Measurements from ENCODE around the gene SLC17A9. TPM values are rescaled to one million over a fixed set of nuclear protein-coding genes. Genes with fewer than 3 reads are reported as not detected.

SLC17A9 gene
- total RNA-seq, 2 experiments from 2014 or later, result 4.7 to 5.8 TPM

DNA sequence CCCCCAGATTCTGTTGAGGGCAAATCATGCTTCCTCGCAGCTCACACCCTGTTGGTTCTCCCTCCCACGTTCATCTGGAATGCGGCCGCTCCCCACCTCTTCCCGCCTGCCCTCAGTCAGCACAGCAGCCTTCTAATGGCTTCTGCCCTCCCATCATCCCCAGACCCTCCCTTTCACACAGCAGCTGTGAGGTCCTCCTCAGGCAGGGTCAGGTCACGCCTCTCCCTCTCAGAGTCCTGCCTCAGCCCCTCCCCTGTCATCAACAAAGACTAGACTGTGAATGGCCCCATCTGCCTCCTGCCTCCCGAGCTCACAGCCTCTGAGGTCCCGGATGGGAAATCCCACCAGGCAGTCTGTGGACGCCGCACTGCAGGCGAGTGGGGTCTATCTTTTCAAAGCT lies 62.2 kb downstream of the SLC17A9 start:
- Mint-ChIP-seq H3K4me3 (no peak overlapping the region), H3K27ac (no peak overlapping the region), H3K27me3 (peaks cover 62% of the 10 kb centered on the region), H3K36me3 (ENCODE audit: low read depth) (peaks cover 14% of the 10 kb centered on the region), H3K9me3 (peaks cover 11% of the 10 kb centered on the region), H3K4me1 (peaks cover 8% of the 10 kb centered on the region)
- POLR2A ChIA-PET, result no interaction called here
- no peak for DNase-seq
- CTCF ChIA-PET, result no interaction called here

DNA sequence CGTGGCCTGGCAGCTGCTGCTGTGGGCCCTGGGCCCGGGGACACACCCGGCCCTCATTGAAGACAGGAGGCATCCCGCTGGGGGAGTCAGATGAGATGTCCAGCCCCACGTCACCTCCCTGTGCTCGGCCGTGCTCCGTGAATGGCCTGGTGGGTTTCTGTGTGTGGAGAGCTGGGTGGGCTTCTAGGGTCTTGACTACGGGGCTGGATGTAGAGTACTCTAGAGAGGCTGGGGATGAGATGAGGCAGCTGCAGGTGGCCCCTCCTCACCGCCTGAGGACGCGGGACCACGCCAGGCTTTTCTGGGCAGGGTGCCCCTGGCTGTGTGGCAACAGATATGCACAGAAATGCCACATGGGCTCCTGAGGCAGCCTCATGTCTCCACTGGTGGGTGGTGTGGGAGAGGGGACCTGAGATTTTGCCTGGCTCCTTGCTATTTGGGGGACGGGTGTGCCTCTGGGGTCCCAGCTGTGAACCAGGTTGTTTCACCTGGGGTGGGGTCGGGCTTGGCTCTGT lies 62.7 kb downstream of the SLC17A9 start:
- DNase-seq, result no peak
- peaks cover 57% of the 10 kb centered on the region for H3K27me3 Mint-ChIP-seq
- ChIA-PET CTCF (no interaction called here), POLR2A (no interaction called here)
- H3K9me3 Mint-ChIP-seq, result peaks cover 11% of the 10 kb centered on the region
- H3K27ac Mint-ChIP-seq, result no peak overlapping the region
- peaks cover 3% of the 10 kb centered on the region for H3K4me1 Mint-ChIP-seq
- no peak overlapping the region for H3K4me3 Mint-ChIP-seq
- H3K36me3 Mint-ChIP-seq (ENCODE audit: low read depth), result peaks cover 14% of the 10 kb centered on the region

DNA sequence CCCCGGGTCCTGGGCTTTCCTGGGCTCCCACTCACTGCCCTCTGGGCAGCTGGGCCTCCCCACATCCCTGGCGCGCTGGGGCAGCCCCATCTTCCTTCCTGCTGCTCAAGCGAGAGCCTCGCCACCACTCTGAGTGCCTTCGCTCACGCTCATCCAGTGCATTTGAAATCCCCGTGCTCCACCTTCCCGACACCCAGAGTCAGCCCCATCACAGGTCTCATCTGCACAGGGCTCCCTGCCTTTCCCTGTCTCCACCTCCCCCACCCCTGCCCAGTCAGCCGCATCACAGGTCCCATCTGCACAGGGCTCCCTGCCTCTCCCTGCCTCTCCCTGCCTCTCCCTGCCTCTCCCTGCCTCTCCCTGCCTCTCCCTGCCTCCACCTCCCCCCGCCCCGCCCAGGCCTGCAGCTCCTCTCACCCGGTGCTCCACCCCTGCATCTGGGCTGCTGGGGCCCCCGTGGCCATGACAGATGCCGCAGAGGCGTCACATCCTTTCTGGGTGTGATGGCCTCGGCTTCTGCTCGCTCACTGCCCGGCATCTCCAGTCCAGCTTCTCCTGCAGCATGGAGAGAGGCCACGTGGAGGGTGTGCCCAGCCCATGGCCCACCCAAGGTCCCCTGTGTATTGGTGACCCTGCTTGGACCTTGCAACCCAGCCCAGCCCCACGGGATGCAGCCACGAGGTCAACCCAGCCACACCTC lies 63.3 kb downstream of the SLC17A9 start:
- POLR2A ChIA-PET, result no interaction called here

DNA sequence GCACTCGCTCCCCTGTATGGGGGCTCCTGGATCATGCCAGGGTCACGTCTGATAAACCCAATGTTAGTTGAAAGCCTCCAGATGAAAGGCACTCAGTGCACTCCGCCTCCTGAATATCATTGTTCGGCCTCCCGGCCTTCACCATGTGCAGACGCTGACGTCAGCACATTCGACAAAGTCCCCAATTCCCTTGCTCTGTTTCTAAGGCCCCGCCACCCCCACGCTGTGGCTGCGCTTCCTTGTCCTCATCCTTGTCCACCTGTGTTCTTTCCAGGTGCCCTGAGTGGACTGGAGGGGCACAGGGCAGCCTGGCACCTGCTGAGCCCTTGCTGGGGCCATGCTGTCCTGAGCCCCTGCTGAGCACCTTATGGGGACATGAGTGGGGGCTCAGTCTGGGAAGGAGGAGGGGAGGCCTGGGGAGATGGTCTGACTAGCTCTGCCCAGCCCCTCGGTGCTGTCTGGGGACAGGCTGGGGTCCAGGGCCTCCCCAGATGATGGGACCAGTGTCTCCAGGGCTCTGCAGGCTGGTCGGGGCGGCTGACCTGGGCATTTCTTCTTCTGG lies 64.1 kb downstream of the SLC17A9 start:
- ChIA-PET CTCF (no interaction called here), POLR2A (no interaction called here)
- DNase-seq, result no peak
- H3K4me3 Mint-ChIP-seq, result no peak overlapping the region
- H3K4me1 Mint-ChIP-seq, result no peaks in the 10 kb centered on the region
- H3K27ac Mint-ChIP-seq, result no peak overlapping the region
- peaks cover 11% of the 10 kb centered on the region for H3K9me3 Mint-ChIP-seq
- H3K27me3 Mint-ChIP-seq, result peaks cover 46% of the 10 kb centered on the region
- peaks cover 14% of the 10 kb centered on the region for H3K36me3 Mint-ChIP-seq (ENCODE audit: low read depth)

More for the DNA sequence above, 63.3 kb downstream of the SLC17A9 start:
- peaks cover 54% of the 10 kb centered on the region for H3K27me3 Mint-ChIP-seq
- no peaks in the 10 kb centered on the region for H3K4me1 Mint-ChIP-seq
- H3K9me3 Mint-ChIP-seq, result peaks cover 11% of the 10 kb centered on the region
- H3K27ac Mint-ChIP-seq, result no peak overlapping the region
- DNase-seq, result no peak
- no peak overlapping the region for H3K4me3 Mint-ChIP-seq
- peaks cover 14% of the 10 kb centered on the region for H3K36me3 Mint-ChIP-seq (ENCODE audit: low read depth)
- CTCF ChIA-PET, result no interaction called here

DNA sequence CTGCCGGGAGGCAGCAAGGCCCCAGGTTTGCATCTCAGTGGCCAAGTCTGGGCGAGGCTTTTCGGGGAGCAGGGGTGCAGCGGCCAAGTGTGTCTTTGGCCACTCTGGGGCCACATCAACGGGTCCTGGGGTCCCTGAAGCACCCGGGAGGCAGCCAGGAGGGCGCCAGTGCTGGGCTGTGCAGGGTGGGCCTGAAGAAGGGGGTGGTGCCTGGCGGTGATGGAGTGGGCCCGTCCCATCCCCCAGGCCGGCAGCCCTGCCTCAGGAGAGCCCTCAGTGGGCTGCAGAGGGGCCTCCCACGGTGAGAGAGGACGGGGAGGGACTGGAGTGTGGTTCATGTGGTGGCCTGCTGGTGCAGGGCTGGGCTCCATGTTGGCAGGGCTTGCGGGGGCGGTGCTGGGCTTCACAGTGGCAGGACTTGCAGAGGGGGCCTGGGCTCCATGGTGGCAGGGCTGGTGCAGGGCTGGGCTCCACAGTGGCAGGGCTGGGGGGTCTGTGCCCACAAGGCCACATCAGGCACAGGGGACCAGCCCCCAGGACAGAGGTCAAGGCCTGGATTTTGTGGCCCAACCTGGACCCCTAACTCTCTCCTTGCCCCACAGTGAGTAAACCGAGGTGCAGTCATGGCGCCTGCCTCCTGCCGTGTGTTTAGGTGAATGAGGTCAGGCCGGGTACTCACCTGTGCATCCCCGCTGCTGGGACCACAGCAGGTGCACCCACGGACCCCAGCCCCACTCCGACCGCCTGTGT lies 64.7 kb downstream of the SLC17A9 start:
- Mint-ChIP-seq H3K9me3 (peaks cover 11% of the 10 kb centered on the region), H3K4me3 (no peak overlapping the region), H3K27me3 (peaks cover 42% of the 10 kb centered on the region), H3K36me3 (ENCODE audit: low read depth) (peaks cover 14% of the 10 kb centered on the region), H3K27ac (no peak overlapping the region), H3K4me1 (no peaks in the 10 kb centered on the region)
- ChIA-PET POLR2A (no interaction called here), CTCF (no interaction called here)
- no peak for DNase-seq

DNA sequence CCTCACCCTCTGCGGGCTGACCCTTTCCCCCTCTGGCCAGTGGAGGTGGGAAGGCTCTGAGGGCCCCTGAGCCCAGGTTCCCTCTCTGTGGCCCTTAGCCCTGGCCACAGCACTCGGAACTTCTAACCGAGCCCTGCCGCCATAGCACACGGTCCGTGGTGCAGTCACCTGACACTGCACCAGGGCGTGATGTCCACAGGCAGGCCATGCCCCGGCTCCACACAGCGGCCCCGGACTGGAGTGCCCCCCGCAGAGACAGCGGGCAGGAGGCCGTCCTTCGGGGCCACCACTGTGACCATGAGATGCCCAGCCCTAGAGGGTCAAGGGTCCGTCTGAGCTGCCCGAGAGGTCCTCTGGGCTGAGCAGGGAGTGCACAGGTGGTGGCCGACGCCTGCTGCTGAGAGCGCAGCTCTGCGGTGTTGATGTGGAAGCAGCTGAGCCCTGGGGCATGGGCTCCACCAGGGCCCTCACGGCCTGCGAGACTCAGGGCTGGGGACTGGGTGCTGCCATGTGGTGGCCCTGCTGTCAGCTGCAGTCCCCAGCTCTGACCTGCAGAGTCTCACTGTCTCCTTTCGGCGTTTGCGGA lies 65.4 kb downstream of the SLC17A9 start:
- Mint-ChIP-seq H3K36me3 (ENCODE audit: low read depth) (peaks cover 14% of the 10 kb centered on the region), H3K27me3 (peaks cover 35% of the 10 kb centered on the region), H3K4me1 (no peaks in the 10 kb centered on the region), H3K27ac (no peak overlapping the region), H3K4me3 (no peak overlapping the region), H3K9me3 (peaks cover 11% of the 10 kb centered on the region)
- ChIA-PET CTCF (no interaction called here), POLR2A (no interaction called here)
- DNase-seq, result no peak

Other genes starting within 250 kb of the SLC17A9 start
- not detected for gene NTSR1, start 243.9 kb upstream of the SLC17A9 start, total RNA-seq
- 10 to 100 TPM; 14.9 to 15.8 TPM for gene MRGBP, start 156.2 kb upstream of the SLC17A9 start, total RNA-seq
- 10 to 100 TPM; 71.1 to 73.4 TPM for gene OGFR, start 147.9 kb upstream of the SLC17A9 start, total RNA-seq
- not detected for gene COL9A3, start 135.7 kb upstream of the SLC17A9 start, total RNA-seq
- gene TCFL5, start 90.9 kb upstream of the SLC17A9 start, total RNA-seq, result 1 to 10 TPM; 6.0 to 6.2 TPM
- gene DIDO1, start 26.2 kb upstream of the SLC17A9 start, total RNA-seq, result 10 to 100 TPM; 62.2 to 66.2 TPM
- 10 to 100 TPM; 31.9 to 32.8 TPM for gene GID8, start 14.6 kb upstream of the SLC17A9 start, total RNA-seq
- gene BHLHE23, start 54.3 kb downstream of the SLC17A9 start, total RNA-seq, result not detected